ENCODE measurements around the gene PNKD. TPM values are rescaled to one million over a fixed set of nuclear protein-coding genes. Genes with fewer than 3 reads are reported as not detected.
A peak's percentile ranks its signal among the peaks of the same experiment; 100 is the strongest.

The PNKD gene
- total RNA-seq, 1 experiment from 2014 or later, result 58.1 TPM

DNA sequence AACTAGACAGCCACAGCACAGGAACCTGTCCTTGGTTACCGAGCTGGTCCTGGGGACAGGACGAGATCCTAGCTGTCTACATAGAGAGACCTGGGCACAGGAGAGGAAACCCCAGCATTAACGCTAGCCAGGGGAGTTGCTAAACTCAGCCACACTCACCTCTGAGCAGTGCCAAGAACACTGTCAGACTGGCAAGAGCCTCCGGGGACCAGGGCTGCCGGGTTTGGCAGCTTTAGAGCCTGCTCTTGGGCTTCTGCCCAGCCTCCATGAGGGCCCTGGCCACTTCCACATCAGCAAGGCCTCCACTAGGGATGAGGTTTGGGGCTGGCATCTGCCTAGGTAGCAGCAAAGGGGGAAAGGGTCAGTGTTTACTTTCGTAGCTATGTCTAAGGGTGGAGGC, 15.3 kb downstream of the PNKD start:
- Histone ChIP-seq H3K4me1 (ENCODE audit: control insufficient read depth in 1 of 2, insufficient read depth in 2 of 2, low read length in 2 of 2) (peaks cover 28 to 60% of the 10 kb centered on the region in 2 experiments), H3K9me3 (ENCODE audit: control insufficient read depth in 1 of 2, insufficient read depth in 1 of 2, low read depth in 1 of 2, low read length in 2 of 2) (no peaks in the 10 kb centered on the region), H3K4me3 (replicated peaks in 1 of 2; ENCODE audit: low read depth in 1 of 2, low read length in 2 of 2) (no peak overlapping the region), H3K79me2 (ENCODE audit: insufficient read depth, low read length) (peaks cover 81% of the 10 kb centered on the region), H3K9ac (ENCODE audit: low read length) (peak overlapping the region; percentile 78; the same call in 1 of the 2 replicates), H2AFZ (ENCODE audit: low read depth, low read length, poor library complexity, severe bottlenecking) (no peak overlapping the region), H3K9me2 (ENCODE audit: insufficient read depth) (no peaks in the 10 kb centered on the region), H3K4me2 (ENCODE audit: low read length) (peak overlapping the region; percentile 99; the same call in 1 of the 2 replicates), H3K36me3 (ENCODE audit: control insufficient read depth in 1 of 2, insufficient read depth in 2 of 2, low read length in 2 of 2) (peaks cover under 1 to 4% of the 10 kb centered on the region in 2 experiments; a peak in 1 of 4 replicates), H3K27me3 (ENCODE audit: insufficient read depth, low read length) (no peaks in the 10 kb centered on the region), H4K20me1 (ENCODE audit: insufficient read depth) (no peaks in the 10 kb centered on the region), H3K27ac (ENCODE audit: low read depth, low read length) (peak overlapping the region; percentile 81; the same call in 1 of the 2 replicates)
- TF ChIP-seq CEBPB (IDR thresholded peaks at IDR 0.05; ENCODE audit: low read depth), result no peak
- no peak for DNase-seq (ENCODE audit: low read depth, low spot score)
- ChIA-PET POLR2A (no interaction called here), CTCF (no interaction called here), RAD21 (ENCODE audit: low non-redundant PET in 1 of 2, low total read pairs in 2 of 2, uncharacterized antibody in 2 of 2, unreplicated experiment in 2 of 2) (no interaction called here)
- intact Hi-C loops (cut with micrococcal nuclease), result no loop called here
- no TSS peak for BruUV-seq (replicated peaks)
- no peak for ATAC-seq

DNA sequence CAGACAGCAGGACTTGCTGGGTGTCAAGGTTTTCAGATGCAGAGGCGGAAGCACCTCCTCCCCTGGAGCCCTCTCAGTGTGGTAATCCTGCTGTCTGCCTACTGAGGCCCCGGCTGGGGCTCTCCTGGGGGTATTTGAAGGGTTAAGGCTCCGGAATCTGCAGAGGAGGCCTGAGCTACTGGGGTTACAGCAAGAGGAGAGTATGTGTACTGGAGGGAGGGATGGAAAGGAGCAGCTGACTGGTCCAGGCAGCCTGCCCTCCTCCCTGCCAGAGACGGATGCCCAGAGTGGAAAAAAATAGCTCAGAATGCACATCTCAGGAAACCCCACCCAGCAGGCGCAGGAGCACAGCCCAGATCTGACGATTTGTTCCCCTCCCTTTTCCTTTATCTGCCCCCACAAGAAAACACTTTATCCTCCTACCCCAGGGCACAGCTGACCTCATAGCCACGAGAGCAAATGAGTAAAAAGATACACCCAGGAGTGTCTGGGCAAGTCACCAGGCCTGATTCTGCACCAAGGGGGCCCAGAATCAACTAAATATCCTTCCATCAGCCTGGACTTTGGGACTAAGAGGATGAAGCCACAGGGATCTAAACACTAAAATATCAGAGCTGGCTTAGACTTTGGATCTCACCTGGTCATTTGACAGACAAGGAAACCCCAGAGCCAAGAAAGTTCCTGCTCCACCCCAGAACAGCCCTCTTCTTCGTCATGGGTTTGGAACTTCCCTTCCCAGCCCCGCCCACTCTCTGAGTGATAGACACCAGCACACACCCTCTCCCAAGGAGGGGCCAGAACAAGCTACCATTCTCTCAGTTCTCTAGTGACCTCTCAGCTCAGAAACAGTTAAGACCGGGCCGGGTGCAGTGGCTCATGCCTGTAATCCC, 16.5 kb downstream of the PNKD start:
- no peaks in the 10 kb centered on the region for H3K9me3 ChIP-seq (ENCODE audit: control insufficient read depth in 1 of 2, insufficient read depth in 1 of 2, low read depth in 1 of 2, low read length in 2 of 2)
- H3K4me3 ChIP-seq (replicated peaks in 1 of 2; ENCODE audit: low read depth in 1 of 2, low read length in 2 of 2), result peak overlapping the region; percentile 27 to 60
- H3K9me2 ChIP-seq (ENCODE audit: insufficient read depth), result no peaks in the 10 kb centered on the region
- H3K36me3 ChIP-seq (ENCODE audit: control insufficient read depth in 1 of 2, insufficient read depth in 2 of 2, low read length in 2 of 2), result no peaks in the 10 kb centered on the region
- CTCF ChIA-PET, result interaction anchor here (0.6 to 1.7 kb wide), 10 partner anchors 9 to 109 kb away, joined by 3 to 6 read pairs (median 4); partner anchors contain the start of genes AAMP and PNKD
- intact Hi-C loops (cut with micrococcal nuclease), result no loop called here
- BruUV-seq (replicated peaks), result no TSS peak
- DNase-seq (ENCODE audit: low read depth, low spot score) (peak; percentile 88), ATAC-seq (peak; percentile 93)
- peaks cover 33 to 71% of the 10 kb centered on the region in 2 experiments for H3K4me1 ChIP-seq (ENCODE audit: control insufficient read depth in 1 of 2, insufficient read depth in 2 of 2, low read length in 2 of 2)
- no peak overlapping the region for H2AFZ ChIP-seq (ENCODE audit: low read depth, low read length, poor library complexity, severe bottlenecking)
- peak overlapping the region; percentile 99 for H3K4me2 ChIP-seq (ENCODE audit: low read length)
- no peaks in the 10 kb centered on the region for H4K20me1 ChIP-seq (ENCODE audit: insufficient read depth)
- H3K79me2 ChIP-seq (ENCODE audit: insufficient read depth, low read length), result peaks cover 93% of the 10 kb centered on the region
- TF ChIP-seq TCF7L2 (IDR thresholded peaks at IDR 0.05; ENCODE audit: borderline replicate concordance, extremely low read depth, insufficient read depth, insufficient read length), result no peak
- no peak for TF ChIP-seq ZNF274 (IDR thresholded peaks at IDR 0.05; ENCODE audit: low read depth, low read length)
- TF ChIP-seq, protein P1, sequence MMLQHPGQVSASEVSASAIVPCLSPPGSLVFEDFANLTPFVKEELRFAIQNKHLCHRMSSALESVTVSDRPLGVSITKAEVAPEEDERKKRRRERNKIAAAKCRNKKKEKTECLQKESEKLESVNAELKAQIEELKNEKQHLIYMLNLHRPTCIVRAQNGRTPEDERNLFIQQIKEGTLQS (IDR thresholded peaks at IDR 0.05), result no peak
- no peak for TF ChIP-seq CBX3 (IDR thresholded peaks at IDR 0.05; ENCODE audit: low read depth)
- TF ChIP-seq JUND (IDR thresholded peaks at IDR 0.05), result no peak
- peak; percentile 12; the same call in 1 of the 2 replicates for TF ChIP-seq POLR2AphosphoS5 (IDR thresholded peaks at IDR 0.05; ENCODE audit: low read depth, low read length)
- no peak for TF ChIP-seq SRF (IDR thresholded peaks at IDR 0.05; ENCODE audit: low read depth)
- TF ChIP-seq, protein P2, sequence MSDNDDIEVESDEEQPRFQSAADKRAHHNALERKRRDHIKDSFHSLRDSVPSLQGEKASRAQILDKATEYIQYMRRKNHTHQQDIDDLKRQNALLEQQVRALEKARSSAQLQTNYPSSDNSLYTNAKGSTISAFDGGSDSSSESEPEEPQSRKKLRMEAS (IDR thresholded peaks at IDR 0.05), result no peak
- peak overlapping the region; percentile 81 for H3K27ac ChIP-seq (ENCODE audit: low read depth, low read length)
- peak overlapping the region; percentile 78 for H3K9ac ChIP-seq (ENCODE audit: low read length)
- RAD21 ChIA-PET (ENCODE audit: low non-redundant PET in 1 of 2, low total read pairs in 2 of 2, uncharacterized antibody in 2 of 2, unreplicated experiment in 2 of 2), result interaction anchor here (0.6 to 1.2 kb wide), 3 partner anchors 14 to 398 kb away, joined by 3 to 7 read pairs (median 3); partner anchors contain the start of gene CTDSP1 (in 1 of the 2)
- POLR2A ChIA-PET, result interaction anchor here (0.9 to 1.7 kb wide), 8 partner anchors 9 to 120 kb away, joined by 3 to 19 read pairs (median 6); partner anchors contain the start of genes AAMP, CXCR1 and PNKD
- H3K27me3 ChIP-seq (ENCODE audit: insufficient read depth, low read length), result no peaks in the 10 kb centered on the region
